Measurements from ENCODE around the gene MRGPRD.

DNA sequence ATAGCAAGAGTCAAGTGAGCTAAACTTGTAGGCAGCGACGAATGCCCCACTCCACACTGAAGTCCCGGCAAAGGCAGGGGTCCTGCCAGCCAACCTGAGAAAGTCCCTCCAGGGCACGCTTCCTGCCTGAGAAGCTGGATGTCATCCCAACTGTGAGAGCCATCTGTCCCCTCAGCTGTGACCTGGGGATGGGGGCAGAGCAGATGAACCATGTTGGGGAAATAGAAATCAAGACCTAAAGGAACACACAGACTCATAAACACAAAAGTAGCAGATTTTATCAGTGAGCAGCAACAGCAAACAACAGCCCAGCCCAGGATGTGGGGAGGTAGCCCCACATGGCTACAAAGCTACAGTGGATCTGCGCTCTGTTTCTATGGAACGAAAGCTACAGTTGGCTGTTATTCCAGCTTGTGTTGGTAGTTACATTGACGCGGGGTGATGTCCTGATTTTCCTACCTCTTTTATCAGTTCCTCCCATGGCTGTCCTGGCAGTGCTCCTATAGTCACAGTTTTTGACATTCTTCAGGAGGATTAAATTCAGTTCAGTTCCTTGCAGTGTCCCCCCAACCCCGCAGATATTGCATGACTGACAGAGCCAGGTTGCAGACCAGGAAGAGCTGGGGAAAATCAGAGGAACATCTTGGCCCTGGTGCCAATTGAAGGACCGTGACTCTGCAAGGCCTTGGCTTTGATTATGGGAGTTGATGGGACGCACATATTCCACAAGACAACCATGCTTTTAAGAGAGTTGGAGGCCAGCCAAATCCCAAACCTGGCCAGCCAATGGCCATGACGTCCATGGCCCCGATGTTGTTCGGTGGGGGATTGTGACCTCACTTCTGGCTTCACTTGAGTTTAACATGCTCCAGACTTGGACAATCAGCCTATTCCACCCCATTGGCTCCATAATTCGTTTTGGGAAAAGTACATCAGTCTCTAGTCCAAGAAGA lies 14.6 kb downstream of the MRGPRD start:
- TF ChIP-seq, protein P1, sequence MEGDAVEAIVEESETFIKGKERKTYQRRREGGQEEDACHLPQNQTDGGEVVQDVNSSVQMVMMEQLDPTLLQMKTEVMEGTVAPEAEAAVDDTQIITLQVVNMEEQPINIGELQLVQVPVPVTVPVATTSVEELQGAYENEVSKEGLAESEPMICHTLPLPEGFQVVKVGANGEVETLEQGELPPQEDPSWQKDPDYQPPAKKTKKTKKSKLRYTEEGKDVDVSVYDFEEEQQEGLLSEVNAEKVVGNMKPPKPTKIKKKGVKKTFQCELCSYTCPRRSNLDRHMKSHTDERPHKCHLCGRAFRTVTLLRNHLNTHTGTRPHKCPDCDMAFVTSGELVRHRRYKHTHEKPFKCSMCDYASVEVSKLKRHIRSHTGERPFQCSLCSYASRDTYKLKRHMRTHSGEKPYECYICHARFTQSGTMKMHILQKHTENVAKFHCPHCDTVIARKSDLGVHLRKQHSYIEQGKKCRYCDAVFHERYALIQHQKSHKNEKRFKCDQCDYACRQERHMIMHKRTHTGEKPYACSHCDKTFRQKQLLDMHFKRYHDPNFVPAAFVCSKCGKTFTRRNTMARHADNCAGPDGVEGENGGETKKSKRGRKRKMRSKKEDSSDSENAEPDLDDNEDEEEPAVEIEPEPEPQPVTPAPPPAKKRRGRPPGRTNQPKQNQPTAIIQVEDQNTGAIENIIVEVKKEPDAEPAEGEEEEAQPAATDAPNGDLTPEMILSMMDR (IDR thresholded peaks at IDR 0.05) = no peak
- no peak for TF ChIP-seq USF2 (CRISPR knock-in tag; IDR thresholded peaks at IDR 0.05)
- no peak for TF ChIP-seq ZBTB21 (CRISPR knock-in tag; IDR thresholded peaks at IDR 0.05; ENCODE audit: borderline replicate concordance)
- TF ChIP-seq GABPB1 (CRISPR knock-in tag; IDR thresholded peaks at IDR 0.05) = no peak
- no peak for TF ChIP-seq ELF4 (CRISPR knock-in tag; IDR thresholded peaks at IDR 0.05; ENCODE audit: low read depth)

All from WTC11 (cell line).